ENCODE results near the gene PANX2. TPM values are rescaled to one million over a fixed set of nuclear protein-coding genes. Genes with fewer than 3 reads are reported as not detected.

Gene PANX2
- total RNA-seq, 1 donor from 2014 or later, result 4.2 TPM

DNA sequence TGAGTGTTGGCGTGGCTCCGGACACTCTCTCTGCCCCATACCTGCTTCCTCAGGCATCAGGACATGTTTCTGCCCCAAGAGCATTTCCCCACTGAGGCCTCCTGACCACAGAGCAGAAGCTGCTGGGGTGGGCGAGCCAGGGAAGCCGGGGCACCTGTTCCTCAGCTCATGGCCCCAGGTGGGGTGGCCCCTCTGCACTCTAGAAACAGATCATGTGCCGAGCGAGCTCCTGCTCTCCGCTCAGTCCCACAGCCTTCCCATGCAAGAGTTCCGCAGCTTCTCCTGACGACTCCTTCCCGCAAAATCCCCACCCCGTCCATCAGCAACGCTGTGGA lies 22.4 kb upstream of the PANX2 start:
- Histone ChIP-seq H3K36me3 (no peaks in the 10 kb centered on the region), H3K27me3 (no peaks in the 10 kb centered on the region), H3K4me1 (peaks cover 4% of the 10 kb centered on the region), H3K4me3 (no peak overlapping the region), H3K9me3 (no peaks in the 10 kb centered on the region), H3K27ac (no peak overlapping the region)
- intact Hi-C loops (cut with DNase I), result no loop called here
- no peak for DNase-seq (ENCODE audit: extremely low spot score in 2 of 2)
- no peak for TF ChIP-seq POLR2A (IDR thresholded peaks at IDR 0.05)
- TF ChIP-seq, protein P1, sequence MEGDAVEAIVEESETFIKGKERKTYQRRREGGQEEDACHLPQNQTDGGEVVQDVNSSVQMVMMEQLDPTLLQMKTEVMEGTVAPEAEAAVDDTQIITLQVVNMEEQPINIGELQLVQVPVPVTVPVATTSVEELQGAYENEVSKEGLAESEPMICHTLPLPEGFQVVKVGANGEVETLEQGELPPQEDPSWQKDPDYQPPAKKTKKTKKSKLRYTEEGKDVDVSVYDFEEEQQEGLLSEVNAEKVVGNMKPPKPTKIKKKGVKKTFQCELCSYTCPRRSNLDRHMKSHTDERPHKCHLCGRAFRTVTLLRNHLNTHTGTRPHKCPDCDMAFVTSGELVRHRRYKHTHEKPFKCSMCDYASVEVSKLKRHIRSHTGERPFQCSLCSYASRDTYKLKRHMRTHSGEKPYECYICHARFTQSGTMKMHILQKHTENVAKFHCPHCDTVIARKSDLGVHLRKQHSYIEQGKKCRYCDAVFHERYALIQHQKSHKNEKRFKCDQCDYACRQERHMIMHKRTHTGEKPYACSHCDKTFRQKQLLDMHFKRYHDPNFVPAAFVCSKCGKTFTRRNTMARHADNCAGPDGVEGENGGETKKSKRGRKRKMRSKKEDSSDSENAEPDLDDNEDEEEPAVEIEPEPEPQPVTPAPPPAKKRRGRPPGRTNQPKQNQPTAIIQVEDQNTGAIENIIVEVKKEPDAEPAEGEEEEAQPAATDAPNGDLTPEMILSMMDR (IDR thresholded peaks at IDR 0.05), result no peak

DNA sequence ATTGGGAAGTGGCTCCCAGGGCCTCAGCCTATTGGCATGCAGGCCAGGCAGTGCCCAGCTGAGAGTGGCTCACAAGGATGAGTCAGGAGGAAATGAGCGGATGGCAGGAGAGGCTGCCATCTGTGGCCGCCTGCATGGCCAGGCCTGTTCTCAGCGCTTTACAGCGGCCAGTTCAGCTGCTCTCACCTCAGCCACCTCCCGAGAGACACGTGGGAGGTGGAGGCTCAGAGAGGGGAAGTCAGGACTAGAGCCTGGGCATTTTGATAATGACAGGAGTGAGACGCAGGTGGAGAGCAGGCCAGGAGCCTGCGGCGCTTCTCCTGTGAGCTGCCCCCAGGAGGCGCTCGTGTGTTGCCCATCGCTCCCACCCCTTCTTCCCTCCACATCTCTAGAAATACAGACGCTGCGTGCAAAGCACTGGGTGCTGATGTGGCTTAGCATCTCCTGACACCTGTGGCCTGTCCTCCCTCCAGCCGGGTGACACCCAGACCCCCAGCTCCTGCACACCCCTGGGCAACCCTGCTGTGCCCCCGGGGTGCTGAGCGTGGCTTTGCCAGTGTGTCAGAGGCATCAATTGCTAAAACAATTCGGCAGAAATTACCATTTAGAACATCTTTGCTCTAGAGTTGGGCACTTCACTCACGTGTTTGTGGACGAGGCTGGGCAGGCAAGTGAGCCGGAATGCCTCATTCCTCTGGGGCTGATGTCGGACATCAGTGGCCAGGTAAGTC lies 21.4 kb upstream of the PANX2 start:
- no peaks in the 10 kb centered on the region for H3K9me3 ChIP-seq
- intact Hi-C loops (cut with DNase I), result no loop called here
- DNase-seq (ENCODE audit: extremely low spot score in 2 of 2), result no peak
- TF ChIP-seq, protein P1 (IDR thresholded peaks at IDR 0.05), result peak in 2 of 3 experiments; percentile 40 to 52
- TF ChIP-seq POLR2A (IDR thresholded peaks at IDR 0.05) (no peak), POLR2AphosphoS5 (IDR thresholded peaks at IDR 0.05; ENCODE audit: insufficient read depth in 1 of 2, low read depth in 1 of 2) (peak; percentile 21 to 54)
- no peaks in the 10 kb centered on the region for H3K36me3 ChIP-seq
- H3K27ac ChIP-seq, result no peak overlapping the region
- H3K4me3 ChIP-seq, result no peak overlapping the region
- peaks cover 4% of the 10 kb centered on the region for H3K4me1 ChIP-seq
- no peaks in the 10 kb centered on the region for H3K27me3 ChIP-seq

DNA sequence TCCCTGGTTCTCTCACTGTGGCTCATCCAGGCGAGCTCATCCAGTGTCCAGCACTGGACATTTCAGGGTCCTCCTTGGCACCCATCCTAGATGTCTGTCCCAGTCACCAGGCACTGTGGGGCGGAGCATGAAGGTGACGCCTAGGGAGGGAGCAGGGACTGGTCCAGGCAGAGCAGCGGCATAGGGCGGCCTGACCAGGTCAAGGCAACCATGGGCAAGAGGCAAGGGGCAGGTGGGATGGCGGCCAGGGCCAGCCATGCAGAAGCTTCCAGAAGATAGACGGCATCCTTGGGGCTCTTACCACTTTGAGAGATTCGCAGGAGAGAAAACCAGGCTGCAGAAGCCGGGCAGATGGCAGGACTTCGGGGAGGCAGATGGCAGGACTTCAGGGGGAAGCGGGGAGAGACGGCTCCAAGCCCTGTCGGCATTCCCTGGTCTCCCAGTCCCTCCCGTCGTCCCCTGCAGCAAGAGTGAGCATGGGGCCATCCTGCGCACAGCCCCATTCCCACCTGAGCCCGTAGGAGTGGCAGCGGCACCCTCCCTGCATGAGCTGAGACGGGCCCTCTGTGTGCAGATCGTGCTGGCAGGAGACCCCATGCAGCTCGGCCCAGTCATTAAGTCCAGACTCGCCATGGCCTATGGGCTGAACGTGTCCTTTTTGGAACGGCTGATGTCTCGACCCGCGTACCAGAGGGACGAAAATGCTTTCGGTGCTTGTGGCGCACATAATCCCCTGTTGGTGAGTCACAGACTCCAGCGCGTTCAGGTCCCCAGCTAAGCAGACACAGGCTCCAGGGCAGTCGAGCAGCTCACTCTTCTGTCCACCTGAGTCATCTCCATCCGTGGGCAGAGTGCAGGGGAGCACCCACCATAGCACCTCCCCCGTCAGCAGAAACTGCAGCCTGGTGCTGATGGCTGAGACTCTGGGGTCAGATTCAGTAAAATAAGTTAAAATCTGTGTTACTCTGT lies 20.1 kb upstream of the PANX2 start:
- DNase-seq (ENCODE audit: extremely low spot score in 2 of 2), result no peak
- no peaks in the 10 kb centered on the region for H3K9me3 ChIP-seq
- H3K36me3 ChIP-seq, result no peaks in the 10 kb centered on the region
- no peaks in the 10 kb centered on the region for H3K27me3 ChIP-seq
- intact Hi-C loops (cut with DNase I), result no loop called here
- TF ChIP-seq POLR2AphosphoS5 (IDR thresholded peaks at IDR 0.05; ENCODE audit: insufficient read depth in 1 of 2, low read depth in 1 of 2), result no peak
- TF ChIP-seq, protein P1 (IDR thresholded peaks at IDR 0.05), result no peak
- no peak for TF ChIP-seq POLR2A (IDR thresholded peaks at IDR 0.05)
- no peak overlapping the region for H3K4me3 ChIP-seq
- H3K27ac ChIP-seq, result no peak overlapping the region
- H3K4me1 ChIP-seq, result peaks cover 4% of the 10 kb centered on the region

DNA sequence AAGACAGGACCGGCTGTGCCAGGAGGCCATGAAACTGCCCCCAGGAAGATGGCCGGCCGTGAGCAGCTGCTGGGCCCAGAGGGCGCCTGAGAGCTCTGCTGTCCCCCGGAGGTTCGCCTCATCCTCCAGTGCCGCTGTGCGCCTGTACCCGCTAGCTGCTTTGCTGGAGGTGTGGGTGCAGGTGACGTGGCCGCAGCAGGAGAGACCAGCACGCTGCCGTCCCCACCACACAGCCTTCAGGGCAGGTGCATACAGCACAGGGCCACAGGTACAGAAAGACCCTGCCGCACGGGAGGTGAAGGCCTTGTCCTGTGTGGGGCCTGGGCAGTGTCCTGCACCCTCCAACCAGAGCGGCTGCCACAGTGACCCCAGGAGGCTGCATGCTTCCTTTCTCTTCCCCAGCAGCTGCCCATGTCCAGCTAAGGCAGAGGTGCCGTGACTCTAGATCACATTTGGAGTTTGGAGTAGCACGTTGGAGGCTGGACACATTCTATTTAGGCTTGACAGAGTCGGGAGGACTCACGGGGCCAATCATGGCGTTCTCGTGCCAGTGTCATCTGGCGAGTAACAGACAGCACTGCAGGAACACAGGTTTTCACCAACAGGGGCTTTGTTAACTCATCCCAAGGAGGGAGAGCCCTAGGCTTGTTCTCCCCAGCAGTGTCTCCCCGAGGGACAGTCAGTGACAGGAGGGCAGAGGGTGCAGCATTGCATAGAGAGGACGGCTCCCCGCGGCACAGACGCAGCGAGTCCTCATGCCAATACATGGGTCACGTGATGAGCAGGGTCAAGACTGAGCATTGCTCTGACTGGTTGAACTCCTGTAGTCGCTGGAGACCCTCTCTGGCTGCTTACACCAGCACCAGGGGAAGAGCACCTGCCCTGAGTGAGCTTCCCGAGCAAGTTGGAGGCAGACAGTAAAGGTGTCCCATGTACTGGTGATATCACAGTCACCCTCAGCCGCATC lies 18.7 kb upstream of the PANX2 start:
- Histone ChIP-seq H3K27me3 (no peaks in the 10 kb centered on the region), H3K27ac (no peak overlapping the region), H3K36me3 (no peaks in the 10 kb centered on the region), H3K9me3 (no peaks in the 10 kb centered on the region), H3K4me1 (no peaks in the 10 kb centered on the region), H3K4me3 (no peak overlapping the region)
- no peak for DNase-seq (ENCODE audit: extremely low spot score in 2 of 2)
- TF ChIP-seq, protein P1 (IDR thresholded peaks at IDR 0.05), result no peak
- TF ChIP-seq POLR2A (IDR thresholded peaks at IDR 0.05) (no peak), POLR2AphosphoS5 (IDR thresholded peaks at IDR 0.05; ENCODE audit: insufficient read depth in 1 of 2, low read depth in 1 of 2) (no peak)
- intact Hi-C loops (cut with DNase I), result no loop called here
